Liver (tissue), 9 donors: ENCODE measurements around the gene ZAP70. TPM values are rescaled to one million over a fixed set of nuclear protein-coding genes. Genes with fewer than 3 reads are reported as not detected.

Source experiments
- DNase-seq: peaks from one replicate; pipeline ENCODE4 v3.0.0-alpha.2; 2017; ENCODE audit warnings: low spot score
- H3K27ac ChIP-seq, 2 donors: one replicate each; pipeline ENCODE4 v1.7.0; 2013; ENCODE audit warnings: inconsistent platforms in 2 of 2, low read length in 2 of 2, control low read depth in 1 of 2, low read depth in 1 of 2, mild to moderate bottlenecking in 1 of 2
- H3K27me3 ChIP-seq, 4 donors: one replicate each; pipeline versions ENCODE4 v1.6.1 to v1.7.0; 2013; ENCODE audit warnings: low read length in 3 of 4, inconsistent platforms in 1 of 4, mild to moderate bottlenecking in 1 of 4, moderate library complexity in 1 of 4; ENCODE audit not compliant: control insufficient read depth in 4 of 4, insufficient read depth in 4 of 4
- H3K36me3 ChIP-seq, 4 donors: one replicate each; pipeline versions ENCODE4 v1.6.1 to v1.7.0; 2013; ENCODE audit warnings: low read length in 3 of 4, mild to moderate bottlenecking in 3 of 4, low read depth in 1 of 4, moderate library complexity in 1 of 4; ENCODE audit not compliant: control insufficient read depth in 4 of 4, insufficient read depth in 3 of 4
- H3K4me1 ChIP-seq, 4 donors: one replicate each; pipeline versions ENCODE4 v1.6.1 to v1.7.0; 2013; ENCODE audit warnings: low read length in 3 of 4, mild to moderate bottlenecking in 3 of 4, moderate library complexity in 1 of 4; ENCODE audit not compliant: control insufficient read depth in 4 of 4, insufficient read depth in 4 of 4
- H3K4me3 ChIP-seq, 3 donors: one replicate each; pipeline versions ENCODE4 v1.6.1 to v1.7.0; 2013; ENCODE audit warnings: low read length in 3 of 3, control low read depth in 1 of 3, low read depth in 1 of 3, mild to moderate bottlenecking in 1 of 3
- H3K9ac ChIP-seq, 2 donors: one replicate each; pipeline ENCODE4 v1.7.0; 2013; ENCODE audit warnings: low read length in 2 of 2, mild to moderate bottlenecking in 2 of 2, moderate library complexity in 2 of 2, control low read depth in 1 of 2, low read depth in 1 of 2
- H3K9me3 ChIP-seq, 4 donors: one replicate each; pipeline versions ENCODE4 v1.6.1 to v1.7.0; 2013; ENCODE audit warnings: low read length in 3 of 4; ENCODE audit not compliant: control insufficient read depth in 4 of 4
- ATF3 ChIP-seq: IDR thresholded peaks from 2 replicates; pipeline ENCODE4 v1.6.1; 2016; ENCODE audit warnings: antibody characterized with exemption
- CTCF ChIP-seq: fragments of 150-350 bp; IDR thresholded peaks from 2 replicates; pipeline ENCODE4 v1.5.1; 2017; ENCODE audit warnings: improper control_type of control experiment, low read depth, low read length; ENCODE audit not compliant: missing input control
- EGR1 ChIP-seq, 2 donors: IDR thresholded peaks; 2 replicates each; pipeline ENCODE4 v1.6.1; 2016 to 2018; ENCODE audit warnings: antibody characterized with exemption in 2 of 2, low read depth in 2 of 2
- FOXA1 ChIP-seq: IDR thresholded peaks from 2 replicates; pipeline ENCODE4 v1.6.1; 2016; ENCODE audit warnings: antibody characterized with exemption
- FOXA2 ChIP-seq: IDR thresholded peaks from 2 replicates; pipeline ENCODE4 v1.6.1; 2016; ENCODE audit warnings: antibody characterized with exemption
- GABPA ChIP-seq, 2 donors: IDR thresholded peaks in 1 of 2; conservative IDR thresholded peaks in 1 of 2; 2 replicates each; pipeline ENCODE4 v1.6.1; 2016; ENCODE audit warnings: antibody characterized with exemption in 2 of 2, mild to moderate bottlenecking in 1 of 2, moderate library complexity in 1 of 2
- HNF4A ChIP-seq, 2 donors: conservative IDR thresholded peaks; 2 replicates each; pipeline ENCODE4 v1.6.1; 2016; ENCODE audit warnings: antibody characterized with exemption in 2 of 2, mild to moderate bottlenecking in 2 of 2
- HNF4G ChIP-seq: IDR thresholded peaks from 2 replicates; pipeline ENCODE4 v1.6.1; 2016; ENCODE audit warnings: antibody characterized with exemption
- JUND ChIP-seq, 2 donors: IDR thresholded peaks; 2 replicates each; pipeline ENCODE4 v1.6.1; 2016; ENCODE audit warnings: antibody characterized with exemption in 2 of 2
- MAX ChIP-seq: IDR thresholded peaks from 2 replicates; pipeline ENCODE4 v1.6.1; 2016; ENCODE audit warnings: antibody characterized with exemption
- NR2F2 ChIP-seq: IDR thresholded peaks from 2 replicates; pipeline ENCODE4 v1.6.1; 2016; ENCODE audit warnings: antibody characterized with exemption
- RAD21 ChIP-seq, 2 donors: IDR thresholded peaks; 2 replicates each; pipeline ENCODE4 v1.6.1; 2016; ENCODE audit warnings: antibody characterized with exemption in 2 of 2, mild to moderate bottlenecking in 2 of 2
- RXRA ChIP-seq, 2 donors: IDR thresholded peaks; 2 replicates each; pipeline ENCODE4 v1.6.1; 2017 to 2018; ENCODE audit warnings: antibody characterized with exemption in 2 of 2, mild to moderate bottlenecking in 1 of 2
- SP1 ChIP-seq: IDR thresholded peaks from 2 replicates; pipeline ENCODE4 v1.6.1; 2018; ENCODE audit warnings: antibody characterized with exemption, mild to moderate bottlenecking
- TAF1 ChIP-seq: conservative IDR thresholded peaks from 2 replicates; pipeline ENCODE4 v1.6.1; 2016; ENCODE audit warnings: antibody characterized with exemption, mild to moderate bottlenecking
- YY1 ChIP-seq: IDR thresholded peaks from 2 replicates; pipeline ENCODE4 v1.6.1; 2016; ENCODE audit warnings: antibody characterized with exemption, mild to moderate bottlenecking
- WGBS: extraction: QIAGEN DNeasy Blood & Tissue Kit; methylation state at CpG from one replicate; pipeline ENCODE4 v1.1.7; 2013; 5-methylcytosine and 5-hydroxymethylcytosine counted together
- polyA plus RNA-seq, 2 donors: library from polyadenylated mRNA; stranded (reverse) in 1 of 2; unstranded in 1 of 2; fragments of 200-250 nt in 1 of 2; fragments of >200 nt in 1 of 2; fragmentation: Nextera tagmentation in 1 of 2; extraction: Ambion mirVana in 1 of 2; gene quantifications; one replicate each; pipeline versions ENCODE4 v1.2.1 to v1.2.3, GENCODE V29; 2013 to 2015
- total RNA-seq, 2 donors: library from RNA; depleted of rRNA; stranded (reverse); fragments of >200 nt; gene quantifications; one replicate each; pipeline ENCODE4 v1.2.3, GENCODE V29; 2014
- TF ChIP-seq, protein P1 (sequence below): IDR thresholded peaks from 2 replicates; pipeline ENCODE4 v1.6.1; 2016; ENCODE audit warnings: antibody characterized with exemption
- donor health status: healthy.
- donor health status: healthy.
- donor health status: healthy.
- donor health status: healthy.
- donor health status: healthy.

ZAP70 gene
- total and polyA plus RNA-seq, 4 donors, result 1.2 to 4.9 (median 1.4) TPM

DNA sequence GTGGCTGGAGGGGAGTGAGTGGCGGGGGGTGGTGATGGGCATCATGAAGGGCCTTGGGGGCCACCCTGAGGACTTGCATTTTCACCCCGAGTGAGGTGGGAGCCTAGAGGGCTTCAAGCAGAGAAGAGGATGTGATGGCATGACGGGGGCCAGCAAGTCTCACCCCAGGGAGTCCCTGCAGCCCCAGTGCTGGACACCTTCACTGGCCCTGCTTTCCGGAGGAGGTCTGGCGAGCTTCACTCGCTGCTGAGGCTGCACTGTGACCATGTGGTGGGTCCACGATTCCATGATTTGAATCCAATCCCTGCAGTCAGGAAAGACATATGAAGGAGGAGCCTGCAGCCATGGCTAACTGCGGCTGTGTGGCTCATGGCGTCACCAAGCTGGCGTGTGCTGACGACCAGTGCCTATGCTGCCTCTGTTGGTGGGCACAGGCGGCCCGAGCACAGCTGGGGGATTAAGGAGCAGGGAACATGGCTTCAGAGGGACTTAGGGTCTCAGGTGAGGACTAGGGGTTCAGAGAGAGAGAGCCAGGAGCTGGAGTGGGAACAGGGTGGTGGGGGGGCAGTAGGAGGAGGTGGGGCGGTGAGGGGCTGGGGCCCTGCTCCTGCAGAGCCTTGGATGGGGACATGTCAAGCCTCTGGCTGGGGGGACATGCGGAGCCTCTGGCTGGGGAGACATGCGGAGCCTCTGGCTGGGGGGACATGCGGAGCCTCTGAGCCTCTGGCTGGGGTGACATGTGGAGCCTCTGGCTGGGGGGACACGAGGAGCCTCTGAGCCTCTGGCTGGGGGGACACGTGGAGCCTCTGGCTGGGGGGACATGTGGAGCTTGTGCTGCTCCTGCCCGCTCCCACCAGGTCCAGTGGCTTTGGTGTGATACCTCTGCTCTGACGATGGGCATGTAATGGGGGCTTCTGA lies 3.6 kb downstream of the ZAP70 start:
- no peaks in the 10 kb centered on the region for H3K4me1 ChIP-seq
- no peak overlapping the region for H3K9ac ChIP-seq
- DNase-seq, result no peak
- no peaks in the 10 kb centered on the region for H3K9me3 ChIP-seq
- 87% methylated on average over 21 of the region's 21 CpGs for WGBS
- H3K27me3 ChIP-seq, result no peaks in the 10 kb centered on the region
- no peak overlapping the region for H3K27ac ChIP-seq
- TF ChIP-seq GABPA (IDR thresholded peaks at IDR 0.05 in 1 of 2, conservative IDR thresholded peaks at IDR 0.05 in 1 of 2) (no peak), JUND (IDR thresholded peaks at IDR 0.05) (no peak), YY1 (no peak), RXRA (IDR thresholded peaks at IDR 0.05) (no peak), ATF3 (no peak), EGR1 (IDR thresholded peaks at IDR 0.05; ENCODE audit: low read depth in 2 of 2) (no peak), SP1 (no peak), TAF1 (no peak), HNF4G (no peak)
- no peak overlapping the region for H3K4me3 ChIP-seq
- no peaks in the 10 kb centered on the region for H3K36me3 ChIP-seq

DNA sequence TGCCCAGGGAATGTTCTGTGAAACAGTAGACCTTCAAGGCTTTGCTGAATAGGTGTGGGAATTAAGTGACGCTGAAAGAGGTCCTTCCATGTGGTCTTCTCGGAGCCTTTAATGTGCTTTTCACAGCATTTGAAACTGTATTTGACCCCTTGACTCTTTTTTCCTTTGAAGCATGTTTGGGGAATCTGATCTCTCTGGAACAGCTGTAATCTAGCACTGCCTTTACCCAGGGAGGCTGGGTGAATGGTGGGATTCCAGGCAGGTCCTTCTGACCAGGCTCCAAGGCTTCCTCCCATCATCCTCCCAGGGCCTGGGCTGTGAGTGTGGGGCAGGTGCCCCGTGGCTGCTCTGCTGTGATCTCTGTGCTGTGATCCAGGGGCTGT lies 4.2 kb downstream of the ZAP70 start:
- no peaks in the 10 kb centered on the region for H3K36me3 ChIP-seq
- 64% methylated on average over 3 of the region's 3 CpGs for WGBS
- H3K4me1 ChIP-seq, result no peaks in the 10 kb centered on the region
- DNase-seq, result no peak
- no peaks in the 10 kb centered on the region for H3K27me3 ChIP-seq
- no peaks in the 10 kb centered on the region for H3K9me3 ChIP-seq
- no peak for TF ChIP-seq RXRA (IDR thresholded peaks at IDR 0.05)
- TF ChIP-seq HNF4A (conservative IDR thresholded peaks at IDR 0.05), result no peak
- no peak for TF ChIP-seq FOXA1
- TF ChIP-seq EGR1 (IDR thresholded peaks at IDR 0.05; ENCODE audit: low read depth in 2 of 2), result no peak
- no peak overlapping the region for H3K27ac ChIP-seq
- no peak overlapping the region for H3K4me3 ChIP-seq
- no peak overlapping the region for H3K9ac ChIP-seq

GRCh38 chr2:97718051-97718882 lies 4.9 kb downstream of the ZAP70 start:
- Histone ChIP-seq H3K4me1 (no peaks in the 10 kb centered on the region), H3K9ac (no peak overlapping the region), H3K27me3 (no peaks in the 10 kb centered on the region), H3K36me3 (no peaks in the 10 kb centered on the region), H3K27ac (no peak overlapping the region), H3K4me3 (no peak overlapping the region), H3K9me3 (no peaks in the 10 kb centered on the region)
- DNase-seq, result no peak
- WGBS, result 72% methylated on average over 21 of the region's 21 CpGs
- TF ChIP-seq SP1, result no peak
- TF ChIP-seq FOXA1, result no peak
- TF ChIP-seq CTCF, result no peak
- no peak for TF ChIP-seq MAX
- no peak for TF ChIP-seq EGR1 (IDR thresholded peaks at IDR 0.05; ENCODE audit: low read depth in 2 of 2)
- TF ChIP-seq, protein P1, sequence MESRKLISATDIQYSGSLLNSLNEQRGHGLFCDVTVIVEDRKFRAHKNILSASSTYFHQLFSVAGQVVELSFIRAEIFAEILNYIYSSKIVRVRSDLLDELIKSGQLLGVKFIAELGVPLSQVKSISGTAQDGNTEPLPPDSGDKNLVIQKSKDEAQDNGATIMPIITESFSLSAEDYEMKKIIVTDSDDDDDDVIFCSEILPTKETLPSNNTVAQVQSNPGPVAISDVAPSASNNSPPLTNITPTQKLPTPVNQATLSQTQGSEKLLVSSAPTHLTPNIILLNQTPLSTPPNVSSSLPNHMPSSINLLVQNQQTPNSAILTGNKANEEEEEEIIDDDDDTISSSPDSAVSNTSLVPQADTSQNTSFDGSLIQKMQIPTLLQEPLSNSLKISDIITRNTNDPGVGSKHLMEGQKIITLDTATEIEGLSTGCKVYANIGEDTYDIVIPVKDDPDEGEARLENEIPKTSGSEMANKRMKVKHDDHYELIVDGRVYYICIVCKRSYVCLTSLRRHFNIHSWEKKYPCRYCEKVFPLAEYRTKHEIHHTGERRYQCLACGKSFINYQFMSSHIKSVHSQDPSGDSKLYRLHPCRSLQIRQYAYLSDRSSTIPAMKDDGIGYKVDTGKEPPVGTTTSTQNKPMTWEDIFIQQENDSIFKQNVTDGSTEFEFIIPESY, result no peak
- TF ChIP-seq ATF3, result no peak
- TF ChIP-seq RXRA (IDR thresholded peaks at IDR 0.05), result no peak
- TF ChIP-seq HNF4G, result no peak
- no peak for TF ChIP-seq JUND (IDR thresholded peaks at IDR 0.05)
- no peak for TF ChIP-seq YY1
- no peak for TF ChIP-seq RAD21 (IDR thresholded peaks at IDR 0.05)
- no peak for TF ChIP-seq NR2F2
- TF ChIP-seq HNF4A (conservative IDR thresholded peaks at IDR 0.05), result no peak
- TF ChIP-seq GABPA (IDR thresholded peaks at IDR 0.05 in 1 of 2, conservative IDR thresholded peaks at IDR 0.05 in 1 of 2), result no peak
- no peak for TF ChIP-seq FOXA2
